ENCODE measurements around the gene SMIM36. TPM values are rescaled to one million over a fixed set of nuclear protein-coding genes. Genes with fewer than 3 reads are reported as not detected.

Gene SMIM36
- total RNA-seq, 2 donors from 2014 or later: not detected

DNA sequence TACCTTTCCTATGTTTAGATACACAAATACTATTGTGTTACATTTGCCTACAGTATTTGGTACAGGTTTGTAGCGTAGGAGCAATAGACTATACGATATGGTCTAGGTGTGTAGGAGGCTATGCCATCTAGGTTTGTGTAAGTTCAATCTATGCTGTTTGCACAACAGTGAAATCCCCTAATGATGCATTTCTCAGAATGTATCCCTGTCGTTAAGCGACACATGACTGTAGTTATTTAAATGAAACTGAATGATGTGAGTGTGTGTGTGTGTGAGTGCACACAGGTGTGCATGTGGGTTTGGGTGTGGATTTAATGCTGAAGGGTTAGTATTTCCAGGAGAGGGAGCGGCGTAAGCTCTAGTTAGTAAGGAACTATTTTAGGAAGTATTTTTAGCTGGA, 34.6 kb upstream of the SMIM36 start:
- ATAC-seq (ENCODE audit: insufficient number of reproducible peaks, low FRiP score, low read depth) (no peak), DNase-seq (ENCODE audit: low spot score) (no peak)
- H3K4me3 ChIP-seq: no peak overlapping the region
- H3K27me3 ChIP-seq (replicated peaks; ENCODE audit: insufficient read depth): no peaks in the 10 kb centered on the region
- H3K36me3 ChIP-seq: no peaks in the 10 kb centered on the region
- TF ChIP-seq CTCF (IDR thresholded peaks at IDR 0.05): no peak
- H3K9me3 ChIP-seq: no peaks in the 10 kb centered on the region
- H3K4me1 ChIP-seq (ENCODE audit: control insufficient read depth in 1 of 2, low read depth in 2 of 2): no peaks in the 10 kb centered on the region
- H3K27ac ChIP-seq: no peak overlapping the region

DNA sequence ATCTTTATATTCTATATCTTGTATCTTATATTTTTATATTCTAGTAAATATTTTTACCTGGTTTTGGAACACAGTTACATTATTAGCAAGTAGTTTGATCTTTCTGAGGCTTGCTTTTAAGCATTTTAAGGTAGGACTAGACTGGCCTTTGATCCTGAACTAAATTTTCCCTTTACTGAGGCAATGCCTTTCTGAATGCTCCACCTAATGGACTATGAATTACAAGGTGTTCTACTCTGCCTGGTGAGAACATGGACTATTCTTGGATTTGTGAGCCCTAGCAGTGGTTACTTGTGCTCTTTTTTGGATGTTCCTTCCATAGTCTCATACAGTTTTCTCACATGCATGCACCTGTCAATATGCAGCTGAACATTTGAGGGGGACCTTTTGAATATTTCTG, 32.5 kb upstream of the SMIM36 start:
- H3K4me3 ChIP-seq: no peak overlapping the region
- H3K27ac ChIP-seq: no peak overlapping the region
- H3K36me3 ChIP-seq: no peaks in the 10 kb centered on the region
- H3K27me3 ChIP-seq (replicated peaks; ENCODE audit: insufficient read depth): no peaks in the 10 kb centered on the region
- ATAC-seq (ENCODE audit: insufficient number of reproducible peaks, low FRiP score, low read depth): no peak
- no peak for TF ChIP-seq CTCF (IDR thresholded peaks at IDR 0.05)
- no peaks in the 10 kb centered on the region for H3K4me1 ChIP-seq (ENCODE audit: control insufficient read depth in 1 of 2, low read depth in 2 of 2)
- no peaks in the 10 kb centered on the region for H3K9me3 ChIP-seq
- no peak for DNase-seq (ENCODE audit: low spot score)

- TF ChIP-seq CTCF (IDR thresholded peaks at IDR 0.05): no peak
- Histone ChIP-seq H3K9me3 (no peaks in the 10 kb centered on the region), H3K27me3 (replicated peaks; ENCODE audit: insufficient read depth) (no peaks in the 10 kb centered on the region), H3K27ac (no peak overlapping the region), H3K4me1 (ENCODE audit: control insufficient read depth in 1 of 2, low read depth in 2 of 2) (no peaks in the 10 kb centered on the region), H3K4me3 (no peak overlapping the region), H3K36me3 (no peaks in the 10 kb centered on the region)
- ATAC-seq (ENCODE audit: insufficient number of reproducible peaks, low FRiP score, low read depth): no peak
- no peak for DNase-seq (ENCODE audit: low spot score)
Observed at GRCh38 chr17:55540414-55541091, 29.3 kb upstream of the SMIM36 start.

GRCh38 chr17:55536205-55536604, 25.0 kb upstream of the SMIM36 start:
- no peak overlapping the region for H3K27ac ChIP-seq
- no peaks in the 10 kb centered on the region for H3K9me3 ChIP-seq
- no peak for ATAC-seq (ENCODE audit: insufficient number of reproducible peaks, low FRiP score, low read depth)
- H3K4me3 ChIP-seq: no peak overlapping the region
- DNase-seq (ENCODE audit: low spot score): no peak
- no peaks in the 10 kb centered on the region for H3K27me3 ChIP-seq (replicated peaks; ENCODE audit: insufficient read depth)
- H3K36me3 ChIP-seq: no peaks in the 10 kb centered on the region
- no peaks in the 10 kb centered on the region for H3K4me1 ChIP-seq (ENCODE audit: control insufficient read depth in 1 of 2, low read depth in 2 of 2)
- TF ChIP-seq CTCF (IDR thresholded peaks at IDR 0.05): no peak

- no peak for DNase-seq (ENCODE audit: low spot score)
- H3K9me3 ChIP-seq: no peaks in the 10 kb centered on the region
- no peak overlapping the region for H3K27ac ChIP-seq
- H3K4me3 ChIP-seq: no peak overlapping the region
- no peaks in the 10 kb centered on the region for H3K36me3 ChIP-seq
- H3K4me1 ChIP-seq (ENCODE audit: control insufficient read depth in 1 of 2, low read depth in 2 of 2): no peaks in the 10 kb centered on the region
- no peak for ATAC-seq (ENCODE audit: insufficient number of reproducible peaks, low FRiP score, low read depth)
- TF ChIP-seq CTCF (IDR thresholded peaks at IDR 0.05): no peak
- no peaks in the 10 kb centered on the region for H3K27me3 ChIP-seq (replicated peaks; ENCODE audit: insufficient read depth)
Observed at GRCh38 chr17:55533608-55534007, 22.4 kb upstream of the SMIM36 start.
